Fibroblast of lung (primary cell): ENCODE data around the gene DOP1B.

Source experiments
- CTCF ChIP-seq, 2 donors: IDR thresholded peaks in 1 of 2; conservative IDR thresholded peaks in 1 of 2; 1 replicate in 1 of 2; 2 replicates in 1 of 2; pipeline ENCODE4 v1.5.1; 2011 to 2012; ENCODE audit warnings: low read length in 2 of 2, control low read depth in 1 of 2, inconsistent platforms in 1 of 2, low read depth in 1 of 2, mild to moderate bottlenecking in 1 of 2
- EZH2 ChIP-seq: IDR thresholded peaks from 2 replicates; pipeline ENCODE4 v1.5.1; 2012; ENCODE audit warnings: low read length, control low read depth, mild to moderate bottlenecking; ENCODE audit errors: missing control alignments

GRCh38 chr21:36199021-36199420 is 42.4 kb downstream of the DOP1B start:
- TF ChIP-seq CTCF (conservative IDR thresholded peaks at IDR 0.05 in 1 of 2, IDR thresholded peaks at IDR 0.05 in 1 of 2; ENCODE audit: low read depth in 1 of 2, low read length in 2 of 2) (no peak), EZH2 (no peak)
